BE2C (cell line): Measurements from ENCODE around the gene PPFIBP1.

ENCODE experiments used
- DNase-seq: peaks from one replicate; pipeline ENCODE4 v3.0.0-alpha.2; 2020
- H3K27me3 ChIP-seq: fragments of 250-450 bp; sonication (Bioruptor Pico); 2 replicates; pipeline ENCODE4 v1.5.1; 2020; ENCODE audit warnings: mild to moderate bottlenecking
- H3K36me3 ChIP-seq: fragments of 250-450 bp; sonication (Bioruptor Pico); 2 replicates; pipeline ENCODE4 v1.5.1; 2020; ENCODE audit warnings: mild to moderate bottlenecking
- H3K4me1 ChIP-seq: fragments of 250-450 bp; sonication (Bioruptor Pico); 2 replicates; pipeline ENCODE4 v1.5.1; 2020
- H3K4me3 ChIP-seq: 2 replicates; pipeline ENCODE4 v1.5.1; 2011; ENCODE audit warnings: low read depth, low read length
- H3K9me3 ChIP-seq: fragments of 250-450 bp; sonication (Bioruptor Pico); 2 replicates; pipeline ENCODE4 v1.5.1; 2020
- CTCF ChIP-seq: IDR thresholded peaks from 2 replicates; pipeline ENCODE4 v1.5.1; 2012; ENCODE audit warnings: mild to moderate bottlenecking, low read depth, low read length

PPFIBP1 gene

GRCh38 chr12:27515671-27516070, 8.3 kb upstream of the PPFIBP1 start:
- no peak for DNase-seq
- H3K4me1 ChIP-seq = peaks cover 22% of the 10 kb centered on the region

GRCh38 chr12:27516625-27517024, 7.4 kb upstream of the PPFIBP1 start:
- no peak for TF ChIP-seq CTCF
- H3K4me1 ChIP-seq = peaks cover 24% of the 10 kb centered on the region
- no peak for DNase-seq
- no peaks in the 10 kb centered on the region for H3K27me3 ChIP-seq
- H3K4me3 ChIP-seq = no peak overlapping the region
- no peaks in the 10 kb centered on the region for H3K9me3 ChIP-seq
- H3K36me3 ChIP-seq = no peaks in the 10 kb centered on the region

More at GRCh38 chr12:27515671-27516070, 8.3 kb upstream of the PPFIBP1 start:
- H3K4me3 ChIP-seq = no peak overlapping the region
- no peak for TF ChIP-seq CTCF
- H3K36me3 ChIP-seq = no peaks in the 10 kb centered on the region
- H3K9me3 ChIP-seq = no peaks in the 10 kb centered on the region
- H3K27me3 ChIP-seq = no peaks in the 10 kb centered on the region

GRCh38 chr12:27517546-27517945, 6.5 kb upstream of the PPFIBP1 start:
- no peaks in the 10 kb centered on the region for H3K9me3 ChIP-seq
- DNase-seq = no peak
- no peak for TF ChIP-seq CTCF
- H3K4me1 ChIP-seq = peaks cover 31% of the 10 kb centered on the region
- H3K4me3 ChIP-seq = no peak overlapping the region
- H3K36me3 ChIP-seq = no peaks in the 10 kb centered on the region
- H3K27me3 ChIP-seq = no peaks in the 10 kb centered on the region

GRCh38 chr12:27517961-27518665, 5.9 kb upstream of the PPFIBP1 start:
- DNase-seq = peak; percentile 85
- no peak overlapping the region for H3K4me3 ChIP-seq
- no peak for TF ChIP-seq CTCF
- peaks cover 31% of the 10 kb centered on the region for H3K4me1 ChIP-seq
- no peaks in the 10 kb centered on the region for H3K9me3 ChIP-seq
- H3K27me3 ChIP-seq = no peaks in the 10 kb centered on the region
- H3K36me3 ChIP-seq = no peaks in the 10 kb centered on the region

GRCh38 chr12:27521066-27521465, 2.9 kb upstream of the PPFIBP1 start:
- peak; percentile 54 for DNase-seq
- Histone ChIP-seq H3K4me1 (peaks cover 31% of the 10 kb centered on the region), H3K36me3 (no peaks in the 10 kb centered on the region), H3K9me3 (no peaks in the 10 kb centered on the region), H3K27me3 (no peaks in the 10 kb centered on the region), H3K4me3 (no peak overlapping the region; the same call in 1 of the 2 replicates)
- TF ChIP-seq CTCF = no peak

GRCh38 chr12:27521981-27522380, 2.0 kb upstream of the PPFIBP1 start:
- Histone ChIP-seq H3K4me3 (no peak overlapping the region), H3K36me3 (no peaks in the 10 kb centered on the region), H3K9me3 (no peaks in the 10 kb centered on the region), H3K27me3 (no peaks in the 10 kb centered on the region), H3K4me1 (peaks cover 31% of the 10 kb centered on the region)
- DNase-seq = no peak
- TF ChIP-seq CTCF = no peak
